Measurements from ENCODE around the gene ZNF79. TPM values are rescaled to one million over a fixed set of nuclear protein-coding genes. Genes with fewer than 3 reads are reported as not detected.

Gene ZNF79
- total RNA-seq, 2 donors from 2014 or later: 7.4 to 9.1 TPM

DNA sequence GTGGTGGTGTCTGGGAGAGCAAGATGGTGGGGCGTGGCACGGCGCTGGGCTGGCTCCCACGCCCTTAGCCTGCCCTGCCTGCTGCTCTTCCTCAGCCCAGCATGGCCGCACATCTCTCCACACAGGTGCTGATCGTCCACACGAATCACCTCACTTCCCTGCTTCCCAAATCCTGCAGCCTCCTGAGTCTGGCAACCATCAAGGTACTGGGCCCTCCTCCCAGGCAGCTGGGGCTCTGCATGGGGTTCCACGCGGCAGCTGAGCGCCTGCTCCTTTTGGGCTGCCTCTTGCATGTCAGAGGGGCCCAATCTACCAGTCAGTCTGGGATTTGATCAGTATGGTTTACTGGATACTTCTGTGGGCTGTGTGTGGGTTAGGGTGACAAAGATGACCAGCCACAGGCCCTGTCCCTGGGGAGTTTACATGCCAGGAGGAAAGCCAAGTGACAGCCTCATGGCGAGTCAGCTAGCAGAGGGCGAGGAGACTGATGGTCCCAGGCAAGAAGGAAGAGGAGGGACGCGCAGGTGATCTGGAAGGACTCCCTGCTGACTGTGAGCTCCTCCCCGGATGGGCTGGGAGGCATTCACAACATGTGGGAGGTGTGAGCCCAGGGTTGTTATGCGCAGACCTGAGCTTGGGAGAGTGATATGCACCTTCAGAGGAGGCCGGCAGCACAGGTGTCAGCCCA lies 33.2 kb downstream of the ZNF79 start:
- Histone ChIP-seq H3K27ac (ENCODE audit: low read depth, low read length) (no peak overlapping the region), H3K27me3 (ENCODE audit: control insufficient read depth, insufficient read depth, low read length, poor library complexity, severe bottlenecking) (no peaks in the 10 kb centered on the region), H3K9ac (ENCODE audit: extremely low read depth, low read length, poor library complexity, severe bottlenecking) (no peak overlapping the region), H3K9me3 (ENCODE audit: control insufficient read depth, low read length) (no peaks in the 10 kb centered on the region), H3K4me1 (ENCODE audit: control insufficient read depth, insufficient read depth, low read length) (no peaks in the 10 kb centered on the region), H3K36me3 (ENCODE audit: control insufficient read depth, insufficient read depth, low read length) (peaks cover 54% of the 10 kb centered on the region), H3K4me3 (ENCODE audit: low read length) (no peak overlapping the region)
- H3K9me3 Mint-ChIP-seq: no peaks in the 10 kb centered on the region
- peak overlapping the region; percentile 66 for H3K27ac Mint-ChIP-seq
- no peak overlapping the region for H3K4me3 Mint-ChIP-seq
- peaks cover 5% of the 10 kb centered on the region for H3K4me1 Mint-ChIP-seq
- peak; percentile 89 for DNase-seq
- TF ChIP-seq CTCF (conservative IDR thresholded peaks at IDR 0.05): no peak
- peaks cover 41% of the 10 kb centered on the region for H3K36me3 Mint-ChIP-seq (ENCODE audit: low read depth)
- WGBS, 2 experiments (ENCODE audit: insufficient coverage in 1 of 2, insufficient read length in 1 of 2): 85 to 88% methylated on average over 10 to 17 of the region's 17 CpGs
- H3K27me3 Mint-ChIP-seq (ENCODE audit: insufficient read depth): no peaks in the 10 kb centered on the region

GRCh38 chr9:127458921-127459320 lies 34.7 kb downstream of the ZNF79 start:
- Histone ChIP-seq H3K27ac (ENCODE audit: low read depth, low read length) (no peak overlapping the region), H3K9me3 (ENCODE audit: control insufficient read depth, low read length) (no peaks in the 10 kb centered on the region), H3K9ac (ENCODE audit: extremely low read depth, low read length, poor library complexity, severe bottlenecking) (no peak overlapping the region), H3K4me1 (ENCODE audit: control insufficient read depth, insufficient read depth, low read length) (no peaks in the 10 kb centered on the region), H3K36me3 (ENCODE audit: control insufficient read depth, insufficient read depth, low read length) (peaks cover 61% of the 10 kb centered on the region), H3K27me3 (ENCODE audit: control insufficient read depth, insufficient read depth, low read length, poor library complexity, severe bottlenecking) (no peaks in the 10 kb centered on the region), H3K4me3 (ENCODE audit: low read length) (no peak overlapping the region)
- no peak for TF ChIP-seq CTCF (conservative IDR thresholded peaks at IDR 0.05)
- WGBS, 2 experiments (ENCODE audit: insufficient coverage in 1 of 2, insufficient read length in 1 of 2): 94 to 95% methylated on average over 8 to 9 of the region's 9 CpGs
- no peak overlapping the region for H3K27ac Mint-ChIP-seq
- no peak overlapping the region for H3K4me3 Mint-ChIP-seq
- no peaks in the 10 kb centered on the region for H3K27me3 Mint-ChIP-seq (ENCODE audit: insufficient read depth)
- DNase-seq: no peak
- peaks cover 53% of the 10 kb centered on the region for H3K36me3 Mint-ChIP-seq (ENCODE audit: low read depth)
- no peaks in the 10 kb centered on the region for H3K9me3 Mint-ChIP-seq
- peaks cover 5% of the 10 kb centered on the region for H3K4me1 Mint-ChIP-seq

DNA sequence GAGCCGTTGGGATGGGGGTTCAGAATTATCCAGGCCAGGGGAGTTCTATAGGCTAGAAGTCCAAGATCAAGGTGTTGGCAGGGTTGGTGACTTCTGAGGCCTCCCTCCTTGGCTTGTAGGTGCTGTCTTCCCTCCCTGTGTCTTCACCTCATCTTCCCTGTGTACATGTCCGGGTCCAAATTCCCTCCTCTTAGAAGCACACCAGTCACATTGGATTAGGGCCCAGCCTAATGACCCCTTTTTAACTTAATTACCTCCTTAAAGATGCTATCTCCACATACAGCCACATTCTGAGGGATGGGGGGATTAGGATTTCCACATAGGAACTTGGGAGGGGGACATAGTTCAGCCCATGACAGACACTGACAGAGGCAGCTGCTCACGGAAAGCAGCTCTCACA lies 39.2 kb downstream of the ZNF79 start:
- no peak overlapping the region for H3K4me3 Mint-ChIP-seq
- no peaks in the 10 kb centered on the region for H3K9me3 Mint-ChIP-seq
- Histone ChIP-seq H3K27me3 (ENCODE audit: control insufficient read depth, insufficient read depth, low read length, poor library complexity, severe bottlenecking) (no peaks in the 10 kb centered on the region), H3K36me3 (ENCODE audit: control insufficient read depth, insufficient read depth, low read length) (peaks cover 46% of the 10 kb centered on the region), H3K4me3 (ENCODE audit: low read length) (no peak overlapping the region), H3K9me3 (ENCODE audit: control insufficient read depth, low read length) (no peaks in the 10 kb centered on the region), H3K4me1 (ENCODE audit: control insufficient read depth, insufficient read depth, low read length) (no peaks in the 10 kb centered on the region), H3K9ac (ENCODE audit: extremely low read depth, low read length, poor library complexity, severe bottlenecking) (no peak overlapping the region), H3K27ac (ENCODE audit: low read depth, low read length) (no peak overlapping the region)
- WGBS, 2 experiments (ENCODE audit: insufficient coverage in 1 of 2, insufficient read length in 1 of 2): 83 to 86% methylated on average over 3 of the region's 3 CpGs
- peaks cover 54% of the 10 kb centered on the region for H3K36me3 Mint-ChIP-seq (ENCODE audit: low read depth)
- no peak for DNase-seq
- no peaks in the 10 kb centered on the region for H3K4me1 Mint-ChIP-seq
- no peak for TF ChIP-seq CTCF (conservative IDR thresholded peaks at IDR 0.05)
- no peaks in the 10 kb centered on the region for H3K27me3 Mint-ChIP-seq (ENCODE audit: insufficient read depth)
- H3K27ac Mint-ChIP-seq: no peak overlapping the region

Measured in endodermal cell (in vitro differentiated cells).